HG03066 (cell line): ENCODE data around the gene SMIM35.

Experiments
- ATAC-seq: cut with Tn5 transposase; IDR thresholded peaks from one replicate; pipeline ENCODE4 v1.9.1; 2021; ENCODE audit warnings: low read depth; ENCODE audit not compliant: unreplicated experiment

SMIM35 gene

GRCh38 chr11:118060081-118060661 lies 26.6 kb downstream of the SMIM35 start:
- ATAC-seq: no peak

GRCh38 chr11:118059246-118059940 lies 27.4 kb downstream of the SMIM35 start:
- ATAC-seq: no peak

GRCh38 chr11:118058311-118059245 lies 28.2 kb downstream of the SMIM35 start:
- ATAC-seq: no peak

- no peak for ATAC-seq
Measured at GRCh38 chr11:118057251-118058145, 29.3 kb downstream of the SMIM35 start.

- no peak for ATAC-seq
Measured at GRCh38 chr11:118056806-118057205, 30.0 kb downstream of the SMIM35 start.

- ATAC-seq: no peak
Measured at GRCh38 chr11:118055966-118056365, 30.8 kb downstream of the SMIM35 start.

GRCh38 chr11:118054712-118055640 lies 31.8 kb downstream of the SMIM35 start:
- ATAC-seq: no peak

- ATAC-seq: no peak
Measured at GRCh38 chr11:118052581-118053206, 34.1 kb downstream of the SMIM35 start.

GRCh38 chr11:118051611-118052461 lies 34.9 kb downstream of the SMIM35 start:
- no peak for ATAC-seq

- no peak for ATAC-seq
Measured at GRCh38 chr11:118051136-118051610, 35.6 kb downstream of the SMIM35 start.

- no peak for ATAC-seq
Measured at GRCh38 chr11:118050208-118050891, 36.4 kb downstream of the SMIM35 start.

- no peak for ATAC-seq
Measured at GRCh38 chr11:118049771-118050170, 37.0 kb downstream of the SMIM35 start.

GRCh38 chr11:118048472-118049370 lies 38.0 kb downstream of the SMIM35 start:
- no peak for ATAC-seq

- no peak for ATAC-seq
Measured at GRCh38 chr11:118047749-118048148, 39.0 kb downstream of the SMIM35 start.

GRCh38 chr11:118046964-118047700 lies 39.6 kb downstream of the SMIM35 start:
- ATAC-seq: no peak
